ENCODE measurements around the gene SERPINB6.
"Not testable (repeated sequence)": the region's sequence is repeated elsewhere in the genome, so short reads cannot be mapped to it uniquely, and the experiment has no call there.

SERPINB6 gene

DNA sequence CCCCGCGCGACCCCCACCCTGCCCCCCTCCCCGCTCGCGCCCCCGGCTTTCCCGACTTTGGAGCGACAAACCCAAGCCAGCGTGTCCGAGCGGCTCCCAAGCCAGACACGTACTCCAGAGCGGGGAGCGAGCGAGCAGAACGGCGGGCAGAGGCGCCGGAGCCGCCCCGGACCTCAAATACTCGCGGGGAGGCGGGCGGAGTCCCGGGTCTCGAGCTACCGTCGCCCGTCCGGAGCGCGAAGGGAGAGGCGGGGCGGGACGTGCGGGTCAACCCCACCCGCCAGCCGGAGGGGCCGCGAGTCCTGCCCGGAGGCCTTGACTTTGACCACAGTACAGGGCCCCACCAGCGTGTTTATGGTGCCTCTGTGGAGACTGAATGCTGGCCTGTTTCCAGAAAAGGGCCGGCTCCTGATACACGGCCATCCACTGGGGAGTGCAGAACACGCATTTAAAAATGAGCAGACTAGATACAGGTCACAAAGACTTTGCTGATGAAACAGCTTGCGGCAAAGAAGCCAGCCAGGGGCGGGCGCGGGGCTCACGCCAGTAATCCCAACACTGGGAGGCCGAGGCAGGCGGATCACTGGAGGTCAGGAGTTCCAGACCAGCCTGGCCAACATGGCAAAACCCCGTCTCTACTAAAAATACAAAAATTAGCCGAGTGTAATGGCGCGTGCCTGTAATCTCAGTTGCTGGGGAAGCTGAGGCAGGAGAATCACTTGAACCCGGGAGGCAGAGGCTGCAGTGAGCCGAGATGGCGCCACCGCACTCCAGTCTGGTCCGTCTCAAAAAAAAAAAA lies at the start of gene SERPINB6:
SERPINB6 (minus strand) TSS at position 148 of the 799 bp plus-strand sequence. CDS start 12,235 bp downstream, outside the sequence.
- DNase-seq, result peak; percentile 72
- in situ Hi-C loops (cut with HindIII; ENCODE audit: low pct_ligation_motif_present, low pct_unique_long_range_greater_than_20kb, low sequenced_read_pairs), result no loop called here

- in situ Hi-C loops (cut with HindIII; ENCODE audit: low pct_ligation_motif_present, low pct_unique_long_range_greater_than_20kb, low sequenced_read_pairs), result no loop called here
- DNase-seq, result no peak
Observed at GRCh38 chr6:3019749-3020320, 48.5 kb upstream of the SERPINB6 start.

DNA sequence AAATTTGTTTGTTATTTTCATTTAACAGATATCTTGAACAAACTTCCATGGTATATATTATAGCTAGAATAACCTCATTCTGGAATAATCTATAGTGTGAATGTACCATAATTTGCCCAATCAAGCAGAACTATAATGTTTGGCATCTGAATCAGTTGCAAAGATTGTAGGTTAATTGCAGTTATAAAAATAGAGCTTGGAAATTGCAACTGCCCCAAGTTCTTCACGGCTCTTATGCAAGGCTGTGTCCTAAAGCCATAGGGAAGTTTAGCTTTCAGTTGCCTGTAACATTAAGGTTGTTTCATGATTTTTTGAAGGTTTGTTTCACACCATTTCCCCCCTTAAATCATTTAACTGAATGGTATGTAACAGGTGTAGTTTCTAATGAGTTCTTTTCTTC lies 47.7 kb upstream of the SERPINB6 start:
- no peak for DNase-seq
- in situ Hi-C loops (cut with HindIII; ENCODE audit: low pct_ligation_motif_present, low pct_unique_long_range_greater_than_20kb, low sequenced_read_pairs), result no loop called here

DNA sequence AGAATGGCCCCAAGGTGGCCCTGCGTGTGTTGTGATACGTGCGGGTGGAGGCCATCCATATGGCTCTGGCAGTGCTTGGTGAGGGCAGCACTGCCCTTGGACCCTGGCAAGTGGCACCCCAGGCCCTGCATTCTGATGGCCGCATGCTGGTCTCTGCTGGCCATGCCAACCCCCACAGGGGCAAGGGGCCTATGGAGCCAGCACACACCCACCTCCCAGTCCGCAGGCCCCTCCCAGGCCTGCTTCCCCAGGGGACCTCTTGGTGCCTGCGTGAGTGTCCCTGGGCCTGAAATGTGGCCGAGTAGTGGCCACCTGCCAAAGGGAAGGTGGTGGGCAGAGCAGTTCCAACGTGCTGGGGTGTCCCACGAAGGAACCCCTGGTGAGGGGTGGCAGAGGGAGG lies 45.9 kb upstream of the SERPINB6 start:
- no peak for DNase-seq
- in situ Hi-C loops (cut with HindIII; ENCODE audit: low pct_ligation_motif_present, low pct_unique_long_range_greater_than_20kb, low sequenced_read_pairs), result no loop called here

GRCh38 chr6:3016473-3017280 lies 45.3 kb upstream of the SERPINB6 start:
- in situ Hi-C loops (cut with HindIII; ENCODE audit: low pct_ligation_motif_present, low pct_unique_long_range_greater_than_20kb, low sequenced_read_pairs), result no loop called here
- DNase-seq, result no peak

- DNase-seq, result no peak
- in situ Hi-C loops (cut with HindIII; ENCODE audit: low pct_ligation_motif_present, low pct_unique_long_range_greater_than_20kb, low sequenced_read_pairs), result no loop called here
Observed at GRCh38 chr6:3015144-3015543, 43.8 kb upstream of the SERPINB6 start.

- in situ Hi-C loops (cut with HindIII; ENCODE audit: low pct_ligation_motif_present, low pct_unique_long_range_greater_than_20kb, low sequenced_read_pairs), result no loop called here
- no peak for DNase-seq
Observed at GRCh38 chr6:3014675-3015066, 43.3 kb upstream of the SERPINB6 start.

DNA sequence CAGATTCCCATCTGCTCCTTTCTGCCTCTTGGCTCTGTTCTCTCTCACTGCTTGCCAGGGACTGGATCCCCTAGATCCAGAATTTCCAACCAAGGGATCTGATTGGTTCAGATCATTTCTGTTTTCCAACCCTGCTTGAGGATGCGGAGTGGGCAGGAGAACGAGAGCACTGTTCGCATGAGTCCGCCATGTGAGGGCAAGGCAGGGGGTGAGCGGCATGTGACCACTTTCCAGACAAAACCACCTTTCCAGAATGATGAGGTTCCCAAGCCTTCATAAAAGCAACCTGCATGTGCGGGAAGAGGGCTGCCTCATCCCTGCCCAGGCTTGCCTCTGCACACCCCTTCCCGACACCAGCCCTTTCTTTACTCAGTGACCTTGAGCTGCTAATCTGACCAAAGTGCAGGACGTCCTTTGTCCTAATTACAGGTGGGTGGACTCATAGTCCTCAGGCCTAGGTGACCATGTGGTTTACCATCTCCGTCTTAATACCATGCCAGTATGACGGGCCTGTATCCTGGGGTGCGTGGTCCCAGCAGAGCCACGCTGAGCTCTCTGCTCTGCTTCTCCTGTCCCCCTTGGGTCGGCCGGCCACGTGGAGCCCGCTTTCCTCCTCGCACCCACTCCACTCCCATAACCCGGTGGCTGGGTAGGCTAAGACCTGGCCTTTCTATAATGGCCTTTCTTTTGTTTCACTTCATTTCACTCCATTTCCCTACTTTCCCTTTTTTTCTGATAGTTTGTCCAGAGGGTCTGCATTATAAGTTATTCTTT lies 42.7 kb upstream of the SERPINB6 start:
- no peak for DNase-seq
- in situ Hi-C loops (cut with HindIII; ENCODE audit: low pct_ligation_motif_present, low pct_unique_long_range_greater_than_20kb, low sequenced_read_pairs), result no loop called here

- peak; percentile 38 for DNase-seq
- in situ Hi-C loops (cut with HindIII; ENCODE audit: low pct_ligation_motif_present, low pct_unique_long_range_greater_than_20kb, low sequenced_read_pairs), result no loop called here
Observed at GRCh38 chr6:3013486-3013885, 42.1 kb upstream of the SERPINB6 start.

DNA sequence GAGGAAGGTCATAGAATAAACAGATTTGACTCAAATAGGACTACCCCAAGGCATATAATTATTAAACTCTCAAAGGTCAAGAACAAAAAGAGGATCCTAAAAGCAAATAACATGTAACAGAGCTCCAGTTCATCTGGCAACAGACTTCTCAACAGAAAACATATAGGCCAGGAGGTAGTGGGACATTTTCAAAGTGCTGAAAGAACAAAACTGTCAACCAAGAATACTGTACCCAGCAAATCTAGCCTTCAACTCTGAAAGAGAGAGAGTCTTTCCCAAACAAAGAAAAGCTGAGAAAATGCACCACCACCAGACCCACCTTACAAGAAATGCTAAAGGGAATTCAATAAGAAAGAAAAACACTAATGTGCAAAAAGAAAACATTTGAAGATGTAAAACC lies 40.2 kb upstream of the SERPINB6 start:
- in situ Hi-C loops (cut with HindIII; ENCODE audit: low pct_ligation_motif_present, low pct_unique_long_range_greater_than_20kb, low sequenced_read_pairs), result no loop called here
- no peak for DNase-seq

DNA sequence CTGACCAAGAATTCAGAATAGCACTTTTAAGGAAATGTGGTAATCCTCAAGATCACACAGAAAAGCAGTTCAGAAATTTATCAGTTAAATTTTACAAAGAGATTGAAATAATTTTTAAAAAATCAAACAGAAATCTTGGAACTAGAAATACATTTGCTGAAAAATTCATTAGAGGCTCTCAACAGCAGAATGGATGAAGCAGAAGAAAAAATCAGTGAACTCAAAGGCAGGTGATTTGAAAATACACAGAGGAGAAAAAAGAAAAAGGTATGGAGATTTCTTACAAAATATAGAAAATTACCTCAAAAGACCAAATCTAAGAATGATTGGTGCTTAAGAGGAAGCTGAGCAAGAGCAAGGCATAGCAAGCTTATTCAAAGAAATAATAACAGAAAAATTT lies 39.8 kb upstream of the SERPINB6 start:
- DNase-seq, result no peak
- in situ Hi-C loops (cut with HindIII; ENCODE audit: low pct_ligation_motif_present, low pct_unique_long_range_greater_than_20kb, low sequenced_read_pairs), result no loop called here

- DNase-seq, result no peak
- in situ Hi-C loops (cut with HindIII; ENCODE audit: low pct_ligation_motif_present, low pct_unique_long_range_greater_than_20kb, low sequenced_read_pairs), result no loop called here
Observed at GRCh38 chr6:3009930-3010329, 38.6 kb upstream of the SERPINB6 start.

DNA sequence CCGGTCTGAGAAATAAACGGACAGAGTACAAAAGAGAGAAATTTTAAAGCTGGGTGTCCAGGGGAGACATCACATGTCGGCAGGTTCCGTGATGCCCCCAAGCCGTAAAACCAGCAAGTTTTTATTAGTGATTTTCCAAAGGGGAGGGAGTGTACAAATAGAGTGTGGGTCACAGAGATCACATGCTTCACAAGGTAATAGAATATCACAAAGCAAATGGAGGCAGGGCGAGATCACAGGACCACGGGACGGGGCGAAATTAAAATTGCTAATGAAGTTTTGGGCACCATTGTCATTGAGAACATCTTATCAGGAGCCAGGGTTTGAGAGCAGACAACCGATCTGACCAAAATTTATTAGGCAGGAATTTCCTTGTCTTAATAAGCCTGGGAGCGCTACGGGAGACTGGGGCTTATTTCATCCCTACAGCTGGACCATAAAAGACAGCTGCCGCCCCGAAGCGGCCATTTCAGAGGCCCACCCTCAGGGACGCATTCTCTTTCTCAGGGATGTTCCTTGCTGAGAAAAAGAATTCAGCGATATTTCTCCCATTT lies 37.4 kb upstream of the SERPINB6 start:
- DNase-seq, result not testable (repeated sequence)

DNA sequence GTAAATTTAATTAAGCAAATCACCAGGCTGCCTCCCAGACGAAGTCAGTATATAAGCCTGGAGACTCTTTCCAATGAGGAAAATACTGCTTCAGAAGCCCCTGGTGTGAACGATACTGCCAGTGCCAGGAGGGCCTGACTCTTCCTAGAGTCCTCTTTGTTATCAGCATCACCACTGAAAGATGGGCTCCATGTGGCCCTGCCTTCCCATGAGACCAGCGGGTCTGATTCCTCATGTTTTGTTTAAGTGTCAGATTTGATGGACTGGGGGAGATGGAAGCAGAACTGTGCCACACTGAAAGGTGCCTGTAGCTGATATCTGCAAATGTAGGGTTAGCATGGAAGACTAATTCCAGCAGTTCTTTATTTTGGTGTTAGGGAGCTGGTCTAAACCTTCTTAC lies 36.2 kb upstream of the SERPINB6 start:
- in situ Hi-C loops (cut with HindIII; ENCODE audit: low pct_ligation_motif_present, low pct_unique_long_range_greater_than_20kb, low sequenced_read_pairs), result no loop called here
- no peak for DNase-seq

More for the DNA sequence above, 37.4 kb upstream of the SERPINB6 start:
- in situ Hi-C loops (cut with HindIII; ENCODE audit: low pct_ligation_motif_present, low pct_unique_long_range_greater_than_20kb, low sequenced_read_pairs), result not testable (repeated sequence)

DNA sequence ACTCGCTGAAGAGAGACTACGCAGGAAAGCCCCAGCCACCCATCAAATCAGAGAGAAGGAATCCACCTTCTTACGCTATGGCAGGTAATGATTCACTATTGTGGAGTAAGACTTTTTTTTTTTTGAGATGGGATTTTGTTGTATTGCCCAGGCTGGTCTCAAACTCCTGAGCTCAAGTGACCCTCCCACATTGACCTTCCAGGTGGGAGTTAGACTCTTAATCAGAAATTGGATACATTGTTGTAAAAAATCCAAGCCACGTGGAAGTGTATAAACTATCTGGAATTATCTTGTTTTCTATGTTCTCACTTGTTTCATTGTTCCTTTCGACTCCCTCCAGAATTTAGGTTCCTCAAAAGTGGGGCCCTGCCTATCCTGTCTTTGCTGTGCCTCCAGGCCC lies 35.1 kb upstream of the SERPINB6 start:
- in situ Hi-C loops (cut with HindIII; ENCODE audit: low pct_ligation_motif_present, low pct_unique_long_range_greater_than_20kb, low sequenced_read_pairs), result no loop called here
- no peak for DNase-seq

- in situ Hi-C loops (cut with HindIII; ENCODE audit: low pct_ligation_motif_present, low pct_unique_long_range_greater_than_20kb, low sequenced_read_pairs), result no loop called here
- DNase-seq, result no peak
Observed at GRCh38 chr6:3005874-3006273, 34.5 kb upstream of the SERPINB6 start.

GRCh38 chr6:3005077-3005476 lies 33.7 kb upstream of the SERPINB6 start:
- DNase-seq, result no peak
- in situ Hi-C loops (cut with HindIII; ENCODE audit: low pct_ligation_motif_present, low pct_unique_long_range_greater_than_20kb, low sequenced_read_pairs), result no loop called here

DNA sequence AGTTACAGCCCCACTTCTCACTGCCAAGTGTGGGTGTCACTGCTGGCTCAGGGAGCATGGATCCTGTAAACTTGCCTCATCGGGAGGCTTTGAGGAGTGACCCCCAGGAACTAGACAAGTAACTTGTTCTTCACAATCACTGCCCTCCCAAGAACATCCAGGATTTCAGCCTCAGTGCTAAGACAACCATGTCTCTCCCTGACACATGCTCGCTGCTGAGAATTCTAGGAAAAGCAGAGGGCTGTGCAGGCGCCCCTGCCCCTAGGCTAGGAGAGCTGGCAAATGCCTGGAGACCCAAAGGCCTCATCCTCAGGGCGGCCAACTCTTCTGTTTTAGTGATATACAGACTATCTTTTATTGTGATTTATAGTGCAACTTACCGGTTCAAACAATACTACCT lies 31.9 kb upstream of the SERPINB6 start:
- DNase-seq; in situ Hi-C loops (cut with HindIII; ENCODE audit: low pct_ligation_motif_present, low pct_unique_long_range_greater_than_20kb, low sequenced_read_pairs): not testable (repeated sequence)

Data from ACHN (cell line).